ENCODE measurements around the gene PPP1R10.
A peak's percentile ranks its signal among the peaks of the same experiment; 100 is the strongest.

Gene PPP1R10

GRCh38 chr6:30589754-30590358, 27.2 kb downstream of the PPP1R10 start:
- no peak for TF ChIP-seq CTCF (conservative IDR thresholded peaks at IDR 0.05)

GRCh38 chr6:30583921-30584320, 33.1 kb downstream of the PPP1R10 start:
- H3K27ac ChIP-seq: no peak overlapping the region
- no peak for TF ChIP-seq CTCF (conservative IDR thresholded peaks at IDR 0.05)

More at GRCh38 chr6:30589754-30590358, 27.2 kb downstream of the PPP1R10 start:
- H3K27ac ChIP-seq: peak overlapping the region; percentile 77

GRCh38 chr6:30578051-30578450, 39.0 kb downstream of the PPP1R10 start:
- no peak for TF ChIP-seq CTCF (conservative IDR thresholded peaks at IDR 0.05)
- H3K27ac ChIP-seq: no peak overlapping the region

- no peak overlapping the region; the same call in 1 of the 2 replicates for H3K27ac ChIP-seq
- TF ChIP-seq CTCF (conservative IDR thresholded peaks at IDR 0.05): no peak
These were observed 43.9 kb downstream of the PPP1R10 start for GRCh38 chr6:30573113-30573512.

- H3K27ac ChIP-seq: peak overlapping the region; percentile 87
- no peak for TF ChIP-seq CTCF (conservative IDR thresholded peaks at IDR 0.05)
These were observed 44.9 kb downstream of the PPP1R10 start for GRCh38 chr6:30572148-30572547.

GRCh38 chr6:30571762-30572082, 45.3 kb downstream of the PPP1R10 start:
- no peak for TF ChIP-seq CTCF (conservative IDR thresholded peaks at IDR 0.05)
- H3K27ac ChIP-seq: peak overlapping the region; percentile 87

GRCh38 chr6:30571075-30571761, 45.8 kb downstream of the PPP1R10 start, which contains the start of gene ABCF1:
Gene ABCF1, plus strand, starts transcription at chr6:30571442. Its CDS starts 46 bp downstream, at chr6:30571488.
- TF ChIP-seq CTCF (conservative IDR thresholded peaks at IDR 0.05): no peak
- H3K27ac ChIP-seq: peak within 1 kb of the TSS; percentile 87

Data from VCaP (cell line).